ENCODE measurements around the gene TMEM220.
"Not testable (repeated sequence)": the region's sequence is repeated elsewhere in the genome, so short reads cannot be mapped to it uniquely, and the experiment has no call there.

The TMEM220 gene

GRCh38 chr17:10733666-10734065 is 3.8 kb upstream of the TMEM220 start:
- Histone ChIP-seq H3K4me3 (ENCODE audit: low read depth, low read length) (no peak overlapping the region), H3K27me3 (replicated peaks) (no peaks in the 10 kb centered on the region), H3K36me3 (replicated peaks) (no peaks in the 10 kb centered on the region), H3K27ac (no peak overlapping the region)
- no peak for DNase-seq
- no peak for TF ChIP-seq CTCF (IDR thresholded peaks at IDR 0.05; ENCODE audit: low read depth, low read length, missing control alignments)
- in situ Hi-C loops (cut with HindIII; ENCODE audit: low pct_ligation_motif_present, low sequenced_read_pairs), result loop anchor here (25.0 kb wide), 1 partner anchor 1254 kb away; the partner anchor contains the start of gene ZNF18

- in situ Hi-C loops (cut with HindIII; ENCODE audit: low pct_ligation_motif_present, low sequenced_read_pairs), result loop anchor here (25.0 kb wide), 1 partner anchor 1255 kb away; the partner anchor contains the start of gene ZNF18
- not testable (repeated sequence) for DNase-seq; H3K36me3 ChIP-seq (replicated peaks); H3K27ac ChIP-seq; H3K4me3 ChIP-seq (ENCODE audit: low read depth, low read length); H3K27me3 ChIP-seq (replicated peaks)
Observed at GRCh38 chr17:10732121-10732520, 2.3 kb upstream of the TMEM220 start.

GRCh38 chr17:10731408-10731879 is 1.6 kb upstream of the TMEM220 start:
- DNase-seq, result no peak
- no peaks in the 10 kb centered on the region for H3K27me3 ChIP-seq (replicated peaks)
- TF ChIP-seq CTCF (IDR thresholded peaks at IDR 0.05; ENCODE audit: low read depth, low read length, missing control alignments), result no peak
- in situ Hi-C loops (cut with HindIII; ENCODE audit: low pct_ligation_motif_present, low sequenced_read_pairs), result loop anchor here (25.0 kb wide), 1 partner anchor 1256 kb away; the partner anchor contains the start of gene ZNF18
- no peak overlapping the region for H3K4me3 ChIP-seq (ENCODE audit: low read depth, low read length)
- H3K27ac ChIP-seq, result no peak overlapping the region
- no peaks in the 10 kb centered on the region for H3K36me3 ChIP-seq (replicated peaks)

- H3K4me3 ChIP-seq (ENCODE audit: low read depth, low read length), result peak overlapping the region; percentile 66
- DNase-seq; H3K27me3 ChIP-seq (replicated peaks): not testable (repeated sequence)
Observed at GRCh38 chr17:10730247-10730646, 424 bp upstream of the TMEM220 start.

GRCh38 chr17:10728331-10728892 is 1.4 kb downstream of the TMEM220 start:
- Histone ChIP-seq H3K4me3 (ENCODE audit: low read depth, low read length) (no peak overlapping the region), H3K27ac (no peak overlapping the region), H3K36me3 (replicated peaks) (no peaks in the 10 kb centered on the region), H3K27me3 (replicated peaks) (no peaks in the 10 kb centered on the region)
- TF ChIP-seq CTCF (IDR thresholded peaks at IDR 0.05; ENCODE audit: low read depth, low read length, missing control alignments), result no peak
- in situ Hi-C loops (cut with HindIII; ENCODE audit: low pct_ligation_motif_present, low sequenced_read_pairs), result loop anchor here (25.0 kb wide), 1 partner anchor 1259 kb away; the partner anchor contains the start of gene ZNF18
- no peak for DNase-seq

More at GRCh38 chr17:10730247-10730646, 424 bp upstream of the TMEM220 start:
- H3K36me3 ChIP-seq (replicated peaks); H3K27ac ChIP-seq: not testable (repeated sequence)
- in situ Hi-C loops (cut with HindIII; ENCODE audit: low pct_ligation_motif_present, low sequenced_read_pairs), result loop anchor here (25.0 kb wide), 1 partner anchor 1257 kb away; the partner anchor contains the start of gene ZNF18

- no peak overlapping the region for H3K4me3 ChIP-seq (ENCODE audit: low read depth, low read length)
- DNase-seq, result no peak
- H3K36me3 ChIP-seq (replicated peaks), result no peaks in the 10 kb centered on the region
- in situ Hi-C loops (cut with HindIII; ENCODE audit: low pct_ligation_motif_present, low sequenced_read_pairs), result loop anchor here (25.0 kb wide), 1 partner anchor 1260 kb away; the partner anchor contains the start of gene ZNF18
- TF ChIP-seq CTCF (IDR thresholded peaks at IDR 0.05; ENCODE audit: low read depth, low read length, missing control alignments), result no peak
- H3K27me3 ChIP-seq (replicated peaks), result no peaks in the 10 kb centered on the region
- no peak overlapping the region for H3K27ac ChIP-seq
Observed at GRCh38 chr17:10727192-10727591, 2.6 kb downstream of the TMEM220 start.
